CD14-positive monocyte (primary cell): Measurements from ENCODE around the gene NRXN3. TPM values are rescaled to one million over a fixed set of nuclear protein-coding genes. Genes with fewer than 3 reads are reported as not detected.

ENCODE experiments used
- DNase-seq, 3 donors: peaks; one replicate each; pipeline ENCODE4 v3.0.0-alpha.2; 2011 to 2022
- H2AFZ ChIP-seq: 2 replicates; pipeline ENCODE4 v1.6.0; 2012; ENCODE audit warnings: mild to moderate bottlenecking, low read depth, low read length, inconsistent platforms; ENCODE audit not compliant: insufficient read depth, poor library complexity, severe bottlenecking
- H3K27ac ChIP-seq, 2 donors: 1 replicate in 1 of 2; 2 replicates in 1 of 2; pipeline ENCODE4 v1.5.1; 2012 to 2013; ENCODE audit warnings: low read length in 2 of 2, control low read depth in 1 of 2, inconsistent platforms in 1 of 2, low read depth in 1 of 2, mild to moderate bottlenecking in 1 of 2
- H3K27me3 ChIP-seq, 2 donors: one replicate each; pipeline versions ENCODE4 v1.6.0 to v1.6.1; 2011 to 2013; ENCODE audit warnings: low read length in 2 of 2; ENCODE audit not compliant: control insufficient read depth in 2 of 2, insufficient read depth in 2 of 2
- H3K36me3 ChIP-seq, 2 donors: replicated peaks in 1 of 2; 1 replicate in 1 of 2; 2 replicates in 1 of 2; pipeline versions ENCODE4 v1.5.1 to v1.6.1; 2012 to 2013; ENCODE audit warnings: low read length in 2 of 2, control low read depth in 1 of 2, inconsistent platforms in 1 of 2, mild to moderate bottlenecking in 1 of 2; ENCODE audit not compliant: insufficient read depth in 2 of 2, control insufficient read depth in 1 of 2
- H3K4me1 ChIP-seq, 2 donors: 1 replicate in 1 of 2; 2 replicates in 1 of 2; pipeline versions ENCODE4 v1.5.1 to v1.6.1; 2012 to 2013; ENCODE audit warnings: low read length in 2 of 2, control low read depth in 1 of 2, inconsistent platforms in 1 of 2, mild to moderate bottlenecking in 1 of 2, moderate library complexity in 1 of 2; ENCODE audit not compliant: insufficient read depth in 2 of 2, control insufficient read depth in 1 of 2
- H3K4me2 ChIP-seq: replicated peaks from 2 replicates; pipeline ENCODE3; 2012; ENCODE audit warnings: low read length, moderate library complexity, mild to moderate bottlenecking; ENCODE audit not compliant: poor library complexity, severe bottlenecking; ENCODE audit errors: extremely low read depth
- H3K4me3 ChIP-seq, 3 experiments: fragments of 200-600 bp in 1 of 3; sonication (generic) in 1 of 3; replicated peaks in 1 of 3; 1 replicate in 2 of 3; 2 replicates in 1 of 3; pipeline ENCODE4 v1.5.1; 2011 to 2013; ENCODE audit warnings: low read length in 3 of 3, mild to moderate bottlenecking in 3 of 3, control low read depth in 2 of 3, low read depth in 2 of 3, inconsistent platforms in 1 of 3, moderate library complexity in 1 of 3
- H3K79me2 ChIP-seq: 2 replicates; pipeline ENCODE4 v1.6.0; 2012; ENCODE audit warnings: mild to moderate bottlenecking, control low read depth, inconsistent platforms, low read length, moderate library complexity; ENCODE audit not compliant: insufficient read depth
- H3K9ac ChIP-seq: 2 replicates; pipeline ENCODE4 v1.6.0; 2017; ENCODE audit warnings: low read length, mild to moderate bottlenecking; ENCODE audit not compliant: insufficient read depth, poor library complexity, severe bottlenecking
- H3K9me3 ChIP-seq, 2 donors: replicated peaks in 1 of 2; 1 replicate in 1 of 2; 2 replicates in 1 of 2; pipeline versions ENCODE4 v1.5.1 to v1.6.1; 2012 to 2013; ENCODE audit warnings: low read length in 2 of 2, control low read depth in 1 of 2; ENCODE audit not compliant: control insufficient read depth in 1 of 2, insufficient read depth in 1 of 2
- H4K20me1 ChIP-seq: 2 replicates; pipeline ENCODE4 v1.6.0; 2012; ENCODE audit warnings: mild to moderate bottlenecking, low read length, control low read depth, moderate library complexity; ENCODE audit not compliant: insufficient read depth
- H3K27ac Mint-ChIP-seq, 7 donors: one replicate each; pipeline ENCODE4 v1.8.0; 2020; ENCODE audit warnings: mild to moderate bottlenecking in 7 of 7, mixed read lengths in 7 of 7, moderate library complexity in 6 of 7, inconsistent platforms in 2 of 7
- H3K27me3 Mint-ChIP-seq, 3 donors: one replicate each; pipeline ENCODE4 v1.8.0; 2021 to 2022; ENCODE audit warnings: low read depth in 3 of 3, mild to moderate bottlenecking in 3 of 3, mixed read lengths in 3 of 3, moderate library complexity in 3 of 3, inconsistent platforms in 1 of 3
- H3K36me3 Mint-ChIP-seq, 2 donors: one replicate each; pipeline ENCODE4 v1.8.0; 2020; ENCODE audit warnings: mixed read lengths in 2 of 2, inconsistent platforms in 1 of 2, mild to moderate bottlenecking in 1 of 2
- H3K4me1 Mint-ChIP-seq: one replicate; pipeline ENCODE4 v1.8.0; 2020; ENCODE audit warnings: mild to moderate bottlenecking, mixed read lengths
- H3K4me3 Mint-ChIP-seq, 2 donors: one replicate each; pipeline ENCODE4 v1.8.0; 2020; ENCODE audit warnings: mild to moderate bottlenecking in 2 of 2, mixed read lengths in 2 of 2, moderate library complexity in 1 of 2
- H3K9me3 Mint-ChIP-seq, 7 donors: one replicate each; pipeline ENCODE4 v1.8.0; 2020 to 2022; ENCODE audit warnings: mixed read lengths in 7 of 7, mild to moderate bottlenecking in 6 of 7, moderate library complexity in 6 of 7, inconsistent platforms in 2 of 7
- WGBS: methylation state at CpG from one replicate; pipeline ENCODE4 v1.1.5; 2013; ENCODE audit warnings: missing lambda C conversion rate; ENCODE audit not compliant: insufficient coverage; 5-methylcytosine and 5-hydroxymethylcytosine counted together
- intact Hi-C, 2 donors: fragments of 100-400 bp; cut with micrococcal nuclease; formaldehyde crosslinking; loops; one replicate each; pipeline versions ENCODE4 v1.15.0 to v1.15.1; 2023
- polyA plus RNA-seq, 3 donors: library from polyadenylated mRNA; depleted of rRNA in 1 of 3; unstranded in 2 of 3; stranded (reverse) in 1 of 3; fragments of 300-500 nt in 2 of 3; fragments of >200 nt in 1 of 3; fragmentation: Illumina TruSeq in 2 of 3; gene quantifications; 1 replicate in 2 of 3; 2 replicates in 1 of 3; pipeline ENCODE4 v1.2.3, GENCODE V29; 2012 to 2021
- TF ChIP-seq, protein P1 (sequence below): fragments of 200-600 bp; IDR thresholded peaks from one replicate; pipeline ENCODE4 v1.8.0; 2022; ENCODE audit warnings: antibody characterized with exemption, mild to moderate bottlenecking

Gene NRXN3
- polyA plus RNA-seq, 3 donors: not detected

DNA sequence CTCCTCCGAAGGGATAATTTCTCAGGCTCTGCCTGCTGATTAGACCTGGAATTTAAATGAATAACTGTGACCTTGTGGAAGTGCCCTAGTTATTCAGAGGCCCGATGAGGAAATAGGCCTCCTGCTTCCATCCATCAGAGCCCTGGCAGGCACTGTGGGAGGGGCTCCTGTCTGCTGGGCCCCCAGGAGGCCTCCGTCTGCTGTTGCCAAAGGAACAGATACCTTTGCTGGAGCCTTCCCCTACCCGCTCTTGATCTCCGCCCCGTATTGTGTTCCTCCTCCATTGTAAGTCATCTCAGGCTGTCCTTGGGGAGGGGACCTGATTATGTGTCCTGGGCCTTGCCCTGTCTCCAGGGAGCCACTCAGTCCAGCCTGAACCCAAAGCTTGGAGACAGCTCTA lies 112.3 kb downstream of the NRXN3 start:
- H3K4me3 Mint-ChIP-seq: no peak overlapping the region
- no peaks in the 10 kb centered on the region for H3K36me3 ChIP-seq
- no peak for DNase-seq
- no peaks in the 10 kb centered on the region for H3K9me3 ChIP-seq
- H3K27ac Mint-ChIP-seq: no peak overlapping the region
- H3K79me2 ChIP-seq: no peaks in the 10 kb centered on the region
- H3K4me1 Mint-ChIP-seq: no peaks in the 10 kb centered on the region
- no peak overlapping the region for H3K4me2 ChIP-seq
- H4K20me1 ChIP-seq: no peaks in the 10 kb centered on the region
- H3K9me3 Mint-ChIP-seq: peaks cover 0 to 10% (median 0%) of the 10 kb centered on the region in 7 donors
- intact Hi-C loops: no loop called here
- H3K27ac ChIP-seq: no peak overlapping the region
- 80% methylated on average over 5 of the region's 6 CpGs for WGBS
- H3K27me3 ChIP-seq: no peaks in the 10 kb centered on the region
- H3K4me3 ChIP-seq: no peak overlapping the region
- peaks cover 1 to 5% (median 4%) of the 10 kb centered on the region in 3 donors for H3K27me3 Mint-ChIP-seq
- no peak overlapping the region for H3K9ac ChIP-seq
- TF ChIP-seq, protein P1, sequence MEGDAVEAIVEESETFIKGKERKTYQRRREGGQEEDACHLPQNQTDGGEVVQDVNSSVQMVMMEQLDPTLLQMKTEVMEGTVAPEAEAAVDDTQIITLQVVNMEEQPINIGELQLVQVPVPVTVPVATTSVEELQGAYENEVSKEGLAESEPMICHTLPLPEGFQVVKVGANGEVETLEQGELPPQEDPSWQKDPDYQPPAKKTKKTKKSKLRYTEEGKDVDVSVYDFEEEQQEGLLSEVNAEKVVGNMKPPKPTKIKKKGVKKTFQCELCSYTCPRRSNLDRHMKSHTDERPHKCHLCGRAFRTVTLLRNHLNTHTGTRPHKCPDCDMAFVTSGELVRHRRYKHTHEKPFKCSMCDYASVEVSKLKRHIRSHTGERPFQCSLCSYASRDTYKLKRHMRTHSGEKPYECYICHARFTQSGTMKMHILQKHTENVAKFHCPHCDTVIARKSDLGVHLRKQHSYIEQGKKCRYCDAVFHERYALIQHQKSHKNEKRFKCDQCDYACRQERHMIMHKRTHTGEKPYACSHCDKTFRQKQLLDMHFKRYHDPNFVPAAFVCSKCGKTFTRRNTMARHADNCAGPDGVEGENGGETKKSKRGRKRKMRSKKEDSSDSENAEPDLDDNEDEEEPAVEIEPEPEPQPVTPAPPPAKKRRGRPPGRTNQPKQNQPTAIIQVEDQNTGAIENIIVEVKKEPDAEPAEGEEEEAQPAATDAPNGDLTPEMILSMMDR: no peak
- no peak overlapping the region for H2AFZ ChIP-seq
- no peaks in the 10 kb centered on the region for H3K4me1 ChIP-seq
- no peaks in the 10 kb centered on the region for H3K36me3 Mint-ChIP-seq

DNA sequence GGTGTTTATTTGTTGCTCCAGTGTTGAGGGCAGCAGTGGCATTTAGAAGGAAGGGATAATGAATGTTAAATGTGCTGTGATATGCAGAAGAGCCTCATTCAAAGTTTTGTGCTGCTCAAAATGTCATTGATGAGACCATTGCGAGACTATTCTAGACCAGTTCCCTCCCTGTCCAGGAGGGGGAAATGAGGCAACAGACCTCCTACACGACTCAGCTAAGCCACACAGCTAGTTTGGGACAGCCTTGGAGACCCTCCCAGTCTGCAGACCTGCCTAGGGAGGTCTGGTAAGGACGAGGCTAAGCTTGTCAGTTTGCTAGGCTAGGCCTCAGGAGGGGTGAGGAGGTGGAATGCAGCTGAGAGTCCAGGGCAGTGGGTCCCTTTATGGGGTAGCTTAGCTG lies 116.0 kb downstream of the NRXN3 start:
- Histone ChIP-seq H3K4me2 (no peak overlapping the region), H3K9me3 (no peaks in the 10 kb centered on the region), H2AFZ (no peak overlapping the region), H3K36me3 (no peaks in the 10 kb centered on the region), H3K79me2 (no peaks in the 10 kb centered on the region), H3K9ac (no peak overlapping the region), H3K27me3 (no peaks in the 10 kb centered on the region), H3K27ac (no peak overlapping the region), H3K4me3 (no peak overlapping the region), H3K4me1 (no peaks in the 10 kb centered on the region), H4K20me1 (no peaks in the 10 kb centered on the region)
- intact Hi-C loops: no loop called here
- Mint-ChIP-seq H3K36me3 (no peaks in the 10 kb centered on the region), H3K4me1 (no peaks in the 10 kb centered on the region), H3K4me3 (no peak overlapping the region), H3K9me3 (peaks cover 0 to 9% (median 0%) of the 10 kb centered on the region in 7 donors), H3K27ac (no peak overlapping the region), H3K27me3 (peaks cover 3 to 10% (median 5%) of the 10 kb centered on the region in 3 donors)
- TF ChIP-seq, protein P1: no peak
- WGBS: 63% methylated on average over 1 of the region's 3 CpGs
- DNase-seq: no peak
